ENCODE data around the gene COL11A1.

COL11A1 gene

GRCh38 chr1:102884238-102884637 lies 224.1 kb downstream of the COL11A1 start:
- Histone ChIP-seq H3K9me3 (ENCODE audit: insufficient read depth, low read length) (no peaks in the 10 kb centered on the region), H3K27ac (ENCODE audit: low read length) (no peak overlapping the region), H2AFZ (ENCODE audit: low read depth, low read length) (no peak overlapping the region), H3K9ac (ENCODE audit: low read length) (no peak overlapping the region), H3K79me2 (ENCODE audit: low read length) (no peaks in the 10 kb centered on the region), H3K27me3 (ENCODE audit: low read depth, low read length) (no peaks in the 10 kb centered on the region), H3K4me1 (ENCODE audit: low read length) (no peaks in the 10 kb centered on the region), H3K4me2 (ENCODE audit: low read length) (no peak overlapping the region), H3K36me3 (replicated peaks; ENCODE audit: low read depth, low read length) (no peaks in the 10 kb centered on the region), H4K20me1 (ENCODE audit: insufficient read depth, low read length) (no peaks in the 10 kb centered on the region), H3K4me3 (ENCODE audit: low read length) (no peak overlapping the region)
- TF ChIP-seq CTCF (IDR thresholded peaks at IDR 0.05; ENCODE audit: low read depth, low read length) = no peak
- TF ChIP-seq EZH2phosphoT487 (IDR thresholded peaks at IDR 0.05; ENCODE audit: low read depth) = no peak

- Histone ChIP-seq H2AFZ (ENCODE audit: low read depth, low read length) (no peak overlapping the region), H3K36me3 (replicated peaks; ENCODE audit: low read depth, low read length) (no peaks in the 10 kb centered on the region), H3K27ac (ENCODE audit: low read length) (no peak overlapping the region), H4K20me1 (ENCODE audit: insufficient read depth, low read length) (no peaks in the 10 kb centered on the region), H3K4me3 (ENCODE audit: low read length) (no peak overlapping the region), H3K4me1 (ENCODE audit: low read length) (no peaks in the 10 kb centered on the region), H3K27me3 (ENCODE audit: low read depth, low read length) (no peaks in the 10 kb centered on the region), H3K79me2 (ENCODE audit: low read length) (no peaks in the 10 kb centered on the region), H3K4me2 (ENCODE audit: low read length) (no peak overlapping the region), H3K9me3 (ENCODE audit: insufficient read depth, low read length) (no peaks in the 10 kb centered on the region), H3K9ac (ENCODE audit: low read length) (no peak overlapping the region)
- TF ChIP-seq CTCF (IDR thresholded peaks at IDR 0.05; ENCODE audit: low read depth, low read length) = no peak
- no peak for TF ChIP-seq EZH2phosphoT487 (IDR thresholded peaks at IDR 0.05; ENCODE audit: low read depth)
These were observed 228.8 kb downstream of the COL11A1 start for GRCh38 chr1:102879439-102879993.

- Histone ChIP-seq H3K79me2 (ENCODE audit: low read length) (no peaks in the 10 kb centered on the region), H2AFZ (ENCODE audit: low read depth, low read length) (no peak overlapping the region), H3K9ac (ENCODE audit: low read length) (no peak overlapping the region), H3K4me1 (ENCODE audit: low read length) (no peaks in the 10 kb centered on the region), H3K4me2 (ENCODE audit: low read length) (no peak overlapping the region), H3K4me3 (ENCODE audit: low read length) (no peak overlapping the region), H3K9me3 (ENCODE audit: insufficient read depth, low read length) (no peaks in the 10 kb centered on the region), H4K20me1 (ENCODE audit: insufficient read depth, low read length) (no peaks in the 10 kb centered on the region), H3K27me3 (ENCODE audit: low read depth, low read length) (no peaks in the 10 kb centered on the region), H3K36me3 (replicated peaks; ENCODE audit: low read depth, low read length) (no peaks in the 10 kb centered on the region), H3K27ac (ENCODE audit: low read length) (no peak overlapping the region)
- TF ChIP-seq EZH2phosphoT487 (IDR thresholded peaks at IDR 0.05; ENCODE audit: low read depth) (no peak), CTCF (IDR thresholded peaks at IDR 0.05; ENCODE audit: low read depth, low read length) (no peak)
These were observed 232.6 kb downstream of the COL11A1 start for GRCh38 chr1:102875756-102876155.

- no peaks in the 10 kb centered on the region for H3K27me3 ChIP-seq (ENCODE audit: low read depth, low read length)
- H3K4me3 ChIP-seq (ENCODE audit: low read length) = no peak overlapping the region
- no peak overlapping the region for H3K4me2 ChIP-seq (ENCODE audit: low read length)
- H3K79me2 ChIP-seq (ENCODE audit: low read length) = no peaks in the 10 kb centered on the region
- no peaks in the 10 kb centered on the region for H3K9me3 ChIP-seq (ENCODE audit: insufficient read depth, low read length)
- TF ChIP-seq CTCF (IDR thresholded peaks at IDR 0.05; ENCODE audit: low read depth, low read length) (no peak), EZH2phosphoT487 (IDR thresholded peaks at IDR 0.05; ENCODE audit: low read depth) (no peak)
- no peaks in the 10 kb centered on the region for H3K36me3 ChIP-seq (replicated peaks; ENCODE audit: low read depth, low read length)
- H2AFZ ChIP-seq (ENCODE audit: low read depth, low read length) = no peak overlapping the region
- no peaks in the 10 kb centered on the region for H4K20me1 ChIP-seq (ENCODE audit: insufficient read depth, low read length)
- no peak overlapping the region for H3K27ac ChIP-seq (ENCODE audit: low read length)
- H3K9ac ChIP-seq (ENCODE audit: low read length) = no peak overlapping the region
- no peaks in the 10 kb centered on the region for H3K4me1 ChIP-seq (ENCODE audit: low read length)
These were observed 235.8 kb downstream of the COL11A1 start for GRCh38 chr1:102872526-102872925.
